Fibroblast of skin of left quadriceps (primary cell): Measurements from ENCODE around the gene CKS2.

ENCODE experiments used
- DNase-seq, 2 experiments: peaks; one replicate each; pipeline ENCODE4 v3.0.0-alpha.2; 2013; ENCODE audit warnings: low read depth in 2 of 2

Gene CKS2

DNA sequence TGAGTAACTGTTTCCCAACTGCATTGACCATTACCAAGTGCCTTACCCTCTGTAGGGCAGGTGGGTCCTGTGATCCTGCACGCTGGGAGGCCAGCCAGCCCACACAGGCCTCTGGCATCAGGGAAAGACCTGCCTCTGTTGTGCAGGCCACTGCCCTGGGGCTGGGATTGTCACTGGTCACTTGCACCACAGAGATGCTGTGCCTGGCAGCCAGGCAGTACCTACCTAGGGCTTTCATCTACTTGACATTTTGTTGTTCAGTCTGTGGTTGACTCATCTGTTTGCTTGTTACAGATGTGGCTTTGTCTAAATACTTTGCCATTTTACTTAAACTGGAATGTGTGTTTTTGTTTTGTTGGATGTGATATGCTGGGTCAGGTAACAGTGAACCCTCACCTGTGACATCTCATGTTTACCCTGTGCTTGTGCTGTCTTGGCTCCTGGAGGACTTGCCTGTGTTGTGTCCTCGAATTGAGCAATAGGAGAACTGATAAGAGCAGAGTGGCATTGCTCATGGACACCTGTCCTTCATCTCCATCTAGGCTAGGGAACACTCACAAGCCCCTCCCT, 40.1 kb downstream of the CKS2 start:
- DNase-seq, result no peak

DNA sequence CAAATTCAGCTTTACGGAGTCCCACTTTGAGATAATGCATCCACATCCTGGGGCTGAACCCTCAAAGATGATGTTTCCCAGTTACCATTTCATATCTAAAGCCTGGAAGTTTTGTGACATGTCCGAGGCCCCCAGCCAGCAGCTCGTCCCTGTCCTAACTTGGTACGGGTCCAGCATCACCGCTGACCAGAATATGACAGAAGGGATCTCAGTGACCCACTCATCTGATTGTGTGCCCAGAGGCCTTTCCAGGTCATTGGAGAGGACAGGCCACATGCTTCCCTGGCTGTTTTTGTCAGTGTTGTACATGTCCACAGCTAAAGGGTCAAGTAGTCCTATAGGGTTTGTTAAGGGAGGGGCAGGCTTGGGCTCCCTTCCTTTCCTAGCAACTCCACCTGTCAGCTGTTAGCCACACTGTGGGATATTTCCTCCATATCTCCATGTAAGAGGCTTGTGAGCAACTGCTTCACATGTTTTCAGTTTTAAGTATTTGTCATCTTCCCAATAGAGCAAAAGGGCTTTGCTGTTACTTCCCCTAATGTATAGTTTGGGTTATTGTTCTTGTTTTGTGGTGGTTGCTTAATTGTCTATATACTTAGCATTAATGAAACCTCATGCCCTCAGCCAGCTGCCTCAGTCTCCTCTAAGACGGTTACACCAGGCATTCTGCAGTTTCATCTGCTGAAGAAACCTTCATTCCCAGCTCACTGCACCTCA, 40.7 kb downstream of the CKS2 start:
- DNase-seq, result no peak

DNA sequence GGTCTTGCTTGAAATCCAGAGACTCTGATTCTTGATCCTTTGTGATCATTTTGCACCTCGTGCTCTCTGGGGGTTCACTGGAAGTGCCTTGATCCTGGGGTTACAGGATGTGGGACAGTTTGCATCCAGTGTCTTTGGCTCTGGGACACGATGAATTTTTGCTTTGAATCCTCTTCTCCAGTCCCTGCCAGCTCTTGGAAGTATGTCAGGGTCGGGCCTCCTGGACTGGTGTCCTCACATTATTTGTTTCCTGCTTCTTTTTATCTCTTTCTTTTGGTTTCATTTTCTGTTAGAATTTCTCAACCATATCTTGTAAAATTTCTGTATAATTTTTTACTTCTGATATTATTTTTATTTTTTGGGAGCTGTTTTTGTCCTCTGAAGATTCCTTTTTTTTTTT, 41.5 kb downstream of the CKS2 start:
- no peak for DNase-seq

DNA sequence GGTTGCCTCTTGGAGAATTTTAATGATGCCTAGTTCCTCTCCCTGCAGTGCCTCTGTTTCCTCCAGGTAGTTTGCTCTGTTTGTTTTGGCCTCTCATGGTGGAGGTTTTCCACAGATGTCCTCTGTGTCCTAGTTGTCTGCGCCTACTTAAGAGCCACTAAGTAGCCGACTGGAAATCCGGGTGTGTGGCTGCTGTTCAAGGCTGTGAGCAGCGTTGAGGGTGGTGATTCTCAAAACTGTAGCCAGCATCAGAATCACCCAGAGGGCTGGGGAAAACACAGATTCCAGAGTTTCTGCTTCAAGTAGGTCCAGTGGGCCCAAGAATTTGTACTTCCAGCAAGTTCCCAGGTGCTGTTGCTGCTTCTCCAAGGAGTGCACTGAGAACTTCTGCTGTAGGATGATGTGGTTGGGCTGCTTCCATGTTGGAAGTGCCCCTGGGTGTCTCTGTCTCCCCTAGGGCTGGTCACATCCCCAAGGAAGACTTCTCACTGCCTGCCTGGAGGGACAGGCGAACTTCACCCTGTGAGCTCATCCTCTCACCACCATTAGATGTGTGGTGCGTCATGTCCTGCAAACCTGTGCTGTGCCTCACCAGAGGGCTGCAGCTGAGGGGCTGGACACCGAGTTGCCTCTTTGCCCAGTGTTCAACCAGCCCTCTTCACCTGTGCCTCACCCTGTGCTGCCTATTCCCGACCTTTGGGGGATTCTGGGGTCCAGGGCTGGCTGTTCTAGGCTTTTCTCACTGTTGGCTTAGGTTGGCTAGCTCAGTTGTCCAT, 42.1 kb downstream of the CKS2 start:
- DNase-seq, result no peak

DNA sequence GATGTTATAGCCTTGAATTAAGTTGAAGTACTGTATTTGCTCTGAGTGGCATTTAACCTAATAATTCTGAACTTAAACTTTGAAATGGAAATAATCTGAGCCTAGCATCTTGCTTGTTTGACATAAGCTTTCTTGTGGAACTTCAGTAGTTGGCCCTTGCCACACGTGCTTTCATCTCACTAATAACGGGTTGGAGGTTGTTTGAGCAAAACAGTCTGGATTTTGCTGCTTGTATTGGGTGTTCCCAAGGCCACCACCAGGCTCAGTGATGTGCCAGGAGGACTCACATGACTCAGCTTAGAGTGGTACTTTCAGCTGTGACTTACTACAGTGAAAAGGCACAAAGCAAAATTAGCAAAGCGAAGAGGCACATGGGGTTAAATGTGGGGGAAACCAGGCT, 43.0 kb downstream of the CKS2 start:
- no peak for DNase-seq

DNA sequence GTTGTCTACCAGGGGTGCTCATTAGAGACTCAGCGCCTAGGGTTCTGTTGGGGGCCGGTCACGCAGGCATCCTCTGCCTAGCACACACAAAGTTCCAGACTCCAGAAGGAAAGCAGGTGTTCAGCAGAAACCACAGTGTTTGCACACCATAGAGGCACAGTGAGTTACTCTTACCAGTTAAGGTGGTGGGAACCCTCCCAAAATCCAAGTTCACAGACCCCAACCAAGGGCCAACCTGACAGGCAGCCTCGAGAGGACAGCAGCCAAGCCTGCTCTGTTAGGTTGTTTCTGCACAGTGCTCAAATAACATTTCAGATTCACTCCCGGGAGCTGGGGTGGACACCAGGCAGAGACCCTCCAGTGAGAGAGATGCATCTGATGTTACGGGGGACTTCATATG, 43.5 kb downstream of the CKS2 start:
- no peak for DNase-seq

DNA sequence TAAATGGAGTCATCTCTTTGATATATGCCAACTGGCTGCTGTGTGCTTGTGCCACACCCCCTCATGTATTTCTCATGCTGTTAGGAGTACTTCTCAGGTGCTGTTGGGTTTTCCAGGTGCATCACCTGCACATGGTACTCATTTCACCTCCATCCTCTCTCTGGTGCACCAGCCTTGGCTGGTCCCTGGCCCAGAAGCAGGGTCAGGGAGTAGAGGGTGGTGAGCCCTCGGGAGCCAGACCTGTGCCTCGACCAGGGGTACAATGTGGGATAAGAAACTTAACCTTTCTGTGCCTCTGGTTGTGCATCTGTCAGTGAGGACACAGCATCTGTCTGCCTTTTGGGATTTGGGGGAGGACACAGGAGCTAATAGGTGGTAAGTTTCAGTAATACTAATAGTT, 45.8 kb downstream of the CKS2 start:
- no peak for DNase-seq

DNA sequence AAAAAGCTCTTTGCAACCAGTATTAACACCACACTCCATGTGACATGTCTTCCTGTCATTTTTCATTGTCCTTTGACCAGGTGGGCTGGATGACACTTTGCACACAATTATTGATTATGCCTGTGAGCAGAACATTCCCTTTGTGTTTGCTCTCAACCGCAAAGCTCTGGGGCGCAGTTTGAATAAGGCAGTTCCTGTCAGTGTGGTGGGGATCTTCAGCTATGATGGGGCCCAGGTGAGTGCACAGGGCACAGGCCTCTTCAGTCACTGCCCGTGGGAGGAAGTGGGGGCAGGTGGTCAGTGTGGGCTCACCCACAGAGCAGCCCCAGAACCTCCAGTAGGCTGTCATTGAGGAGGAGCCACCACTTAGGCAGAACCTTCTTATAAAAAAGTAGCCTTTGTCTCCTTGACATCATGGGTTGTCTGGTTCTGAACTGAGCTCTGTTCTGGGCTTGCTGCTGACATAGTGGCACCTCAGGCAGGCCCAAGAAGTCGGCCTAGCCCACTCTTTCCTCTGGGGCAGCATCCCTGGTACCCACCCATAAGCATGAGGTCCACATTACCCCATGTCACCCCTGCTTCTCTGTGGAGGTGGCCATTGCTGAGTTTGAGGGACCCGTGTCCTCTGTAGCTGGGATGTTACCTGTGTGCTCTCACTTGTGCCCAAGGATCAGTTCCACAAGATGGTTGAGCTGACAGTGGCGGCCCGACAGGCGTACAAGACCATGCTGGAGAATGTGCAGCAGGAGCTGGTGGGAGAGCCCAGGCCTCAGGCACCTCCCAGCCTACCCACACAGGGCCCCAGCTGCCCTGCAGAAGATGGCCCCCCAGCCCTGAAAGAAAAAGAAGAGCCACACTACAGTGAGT, 46.6 kb downstream of the CKS2 start:
- no peak for DNase-seq

DNA sequence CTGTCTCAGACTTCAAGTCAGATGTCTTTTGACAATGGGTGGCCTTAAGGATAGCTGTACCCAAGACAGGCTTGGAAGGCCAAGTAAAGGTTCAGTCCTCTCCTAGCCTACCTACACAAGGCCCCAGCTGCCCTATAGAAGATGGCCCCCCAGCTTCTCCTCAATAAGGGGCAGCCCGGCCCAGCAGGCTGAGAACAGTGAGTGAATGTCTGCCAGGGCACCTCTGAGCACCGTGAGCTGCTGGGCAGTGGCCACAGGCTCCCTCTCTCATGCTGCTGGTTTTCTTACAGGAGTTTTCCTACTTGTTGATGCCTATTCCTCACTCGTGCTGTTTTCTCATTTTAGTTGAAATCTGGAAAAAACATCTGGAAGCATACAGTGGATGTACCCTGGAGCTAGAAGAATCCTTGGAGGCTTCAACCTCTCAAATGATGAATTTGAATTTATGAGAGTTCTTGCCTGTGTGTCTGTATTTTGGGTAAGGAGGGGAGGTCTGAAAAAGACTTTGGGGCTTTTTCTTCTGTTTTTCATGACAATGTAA, 47.5 kb downstream of the CKS2 start:
- no peak for DNase-seq

DNA sequence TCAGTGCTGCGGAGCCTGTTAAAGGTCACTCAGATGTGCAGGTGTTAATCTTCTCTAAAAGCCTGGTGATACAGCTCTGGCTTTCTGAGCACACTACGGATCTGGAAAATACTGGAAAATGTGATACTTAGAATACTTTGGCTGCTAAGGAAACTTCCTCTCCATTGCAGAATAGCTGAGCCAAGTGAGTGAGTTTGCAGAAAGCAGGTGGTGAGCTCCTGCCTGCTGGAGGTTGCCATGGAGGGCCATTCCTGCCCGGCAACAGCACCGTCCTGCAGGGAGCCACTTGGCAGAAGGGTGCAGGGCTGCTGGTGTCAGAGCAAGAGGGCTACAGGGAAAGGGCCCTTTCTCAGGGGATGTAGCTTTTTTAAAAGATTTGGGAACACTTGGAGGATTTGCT, 48.0 kb downstream of the CKS2 start:
- no peak for DNase-seq

DNA sequence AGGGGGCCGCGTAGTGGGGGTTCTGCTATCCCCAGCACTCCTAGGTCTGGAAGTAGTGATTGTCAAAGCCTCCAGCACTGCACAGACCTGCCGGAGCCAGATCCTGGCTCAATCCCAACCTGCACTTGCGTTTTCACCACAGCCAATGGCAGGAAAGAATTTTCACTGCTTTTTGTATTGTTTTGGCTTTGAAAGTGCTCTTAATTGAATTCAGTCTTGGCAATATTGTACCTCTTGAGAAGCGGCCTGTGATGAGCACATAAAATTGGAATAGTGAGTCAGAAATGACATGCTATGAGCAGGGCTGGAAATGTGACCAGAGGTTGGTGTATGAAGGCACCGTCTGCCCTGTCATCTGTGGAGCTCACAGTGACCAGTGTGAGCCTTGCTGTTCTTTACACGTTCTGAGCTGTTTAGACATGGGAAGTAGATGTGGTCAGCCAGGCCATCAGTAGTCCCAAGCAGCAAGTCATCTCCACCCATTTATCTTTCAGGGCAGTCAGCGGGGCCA, 48.8 kb downstream of the CKS2 start:
- no peak for DNase-seq

DNA sequence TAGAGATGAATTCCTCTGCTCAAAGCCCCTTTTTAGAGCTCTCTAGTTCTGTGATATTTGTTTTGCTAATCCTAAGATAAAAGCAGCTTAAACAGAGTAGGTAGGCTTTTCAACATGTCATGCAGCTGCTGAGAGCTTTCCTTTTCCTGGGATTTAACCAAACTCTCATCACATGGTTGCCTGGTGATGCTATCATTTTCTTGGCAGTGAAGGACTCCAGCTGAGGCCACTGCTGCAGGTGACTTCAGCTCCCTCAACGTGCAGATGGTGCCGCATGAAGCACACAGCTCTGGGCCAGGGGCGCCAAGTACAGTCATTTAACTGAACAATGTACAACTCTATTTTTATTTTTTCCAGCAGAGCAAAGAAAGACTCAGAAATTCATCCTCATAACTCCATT, 49.5 kb downstream of the CKS2 start:
- no peak for DNase-seq

DNA sequence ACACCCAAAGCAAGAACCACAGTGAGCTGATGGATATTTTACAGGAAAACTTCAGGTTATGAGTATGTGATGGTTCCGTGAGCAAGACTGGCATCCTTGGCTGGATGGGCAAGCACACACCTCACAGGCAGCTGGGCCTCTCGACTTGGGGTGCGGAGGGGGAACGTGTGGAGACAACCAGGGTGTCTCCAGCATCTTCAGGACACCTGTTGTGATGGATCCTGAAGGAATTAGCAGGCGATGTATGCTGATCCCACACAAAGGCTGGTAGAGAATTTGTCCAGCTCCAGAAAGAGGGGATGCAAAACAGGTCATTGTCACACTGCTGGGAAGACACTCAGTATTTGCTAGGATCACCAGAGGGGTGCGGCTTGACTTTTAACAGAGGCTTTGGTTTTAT, 50.0 kb downstream of the CKS2 start:
- DNase-seq, result no peak

DNA sequence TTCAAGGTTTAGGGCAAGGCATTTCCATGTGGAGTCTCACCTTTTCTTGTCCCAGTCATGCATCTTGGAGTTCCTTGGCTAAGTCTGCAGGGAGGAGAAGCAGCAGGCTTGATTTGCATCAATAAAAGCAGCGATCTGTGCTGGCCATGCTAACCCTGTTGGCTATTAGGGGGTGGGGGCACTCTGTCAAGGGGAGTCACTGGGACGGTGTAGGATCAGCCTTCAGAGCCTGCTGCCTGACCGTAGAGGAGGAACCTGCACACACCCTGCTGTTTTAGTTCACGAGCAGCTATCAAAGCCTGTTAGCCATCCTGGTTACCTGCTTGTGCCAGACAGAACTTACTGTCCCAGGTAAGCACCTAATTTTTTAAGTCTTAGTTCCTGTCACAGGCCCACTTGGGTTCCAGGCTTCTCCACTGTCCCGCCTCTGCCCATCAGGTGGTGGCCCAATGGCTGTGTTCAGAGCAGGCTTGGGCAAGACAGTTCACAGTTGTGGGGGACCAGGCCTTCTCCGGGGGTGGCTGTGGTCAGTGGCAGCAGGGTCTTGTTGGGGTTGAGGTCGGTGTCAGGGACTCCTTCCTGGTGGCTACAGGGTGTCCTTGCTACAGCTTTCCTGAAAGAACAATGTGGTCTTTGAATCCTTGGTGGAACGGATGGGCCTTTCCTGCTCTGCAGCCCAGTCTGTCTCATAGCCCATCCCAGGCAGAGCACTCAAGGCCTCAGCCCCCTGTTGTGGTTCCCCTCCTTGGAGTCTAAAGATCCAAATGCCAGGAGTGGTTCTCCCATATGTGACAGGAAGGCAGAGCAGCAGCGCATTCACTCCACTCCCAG, 51.0 kb downstream of the CKS2 start:
- no peak for DNase-seq

DNA sequence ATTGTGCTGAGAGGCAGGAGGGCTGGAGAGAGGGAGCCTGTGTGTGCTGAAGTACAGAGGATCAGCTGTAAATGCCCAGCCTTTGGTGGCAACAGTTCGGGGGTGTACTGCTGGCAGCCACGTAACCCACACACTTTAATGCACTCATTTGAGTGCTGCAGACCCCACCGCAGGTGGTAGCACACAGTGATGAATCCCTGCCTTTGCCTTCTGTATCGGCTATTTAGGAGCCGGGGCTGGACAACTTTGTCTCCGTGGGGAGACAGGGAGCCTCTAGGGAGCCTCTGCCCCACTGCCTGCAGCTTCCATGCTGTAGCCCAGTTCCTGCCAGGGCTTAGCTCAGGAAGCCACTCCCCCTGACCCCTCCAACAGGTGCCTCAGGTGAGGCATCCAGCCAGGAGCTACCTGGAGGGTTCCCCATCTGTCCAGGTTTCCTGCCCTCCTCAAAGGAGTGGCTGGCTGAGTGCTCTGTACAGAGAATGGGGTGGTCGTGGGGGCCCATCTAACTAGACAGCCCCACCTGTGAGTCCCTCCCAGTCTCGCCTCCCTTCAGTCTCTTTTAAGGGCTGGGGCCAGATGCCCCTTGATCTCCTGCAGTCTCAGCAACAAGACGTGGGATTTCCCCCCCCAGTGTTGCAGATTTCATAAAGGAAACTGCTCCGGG, 51.8 kb downstream of the CKS2 start:
- no peak for DNase-seq

DNA sequence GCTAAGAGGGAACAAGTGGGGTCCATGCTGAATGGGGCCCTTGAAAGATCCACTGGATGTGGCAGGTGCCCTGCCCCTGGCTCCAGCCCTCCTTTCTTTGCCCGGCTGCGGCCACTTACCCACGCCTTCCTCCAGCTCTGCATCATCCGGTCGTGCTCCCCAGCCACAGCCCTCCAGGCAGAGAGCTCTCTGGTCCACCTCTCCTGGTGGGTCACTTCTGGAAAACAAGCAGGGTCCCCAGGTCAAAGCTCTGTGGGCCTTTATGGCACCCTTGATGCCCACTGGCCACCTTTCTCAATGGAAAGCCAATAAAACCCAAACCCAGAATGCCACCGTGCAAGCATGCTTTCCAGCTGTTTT, 52.3 kb downstream of the CKS2 start:
- DNase-seq, result no peak

DNA sequence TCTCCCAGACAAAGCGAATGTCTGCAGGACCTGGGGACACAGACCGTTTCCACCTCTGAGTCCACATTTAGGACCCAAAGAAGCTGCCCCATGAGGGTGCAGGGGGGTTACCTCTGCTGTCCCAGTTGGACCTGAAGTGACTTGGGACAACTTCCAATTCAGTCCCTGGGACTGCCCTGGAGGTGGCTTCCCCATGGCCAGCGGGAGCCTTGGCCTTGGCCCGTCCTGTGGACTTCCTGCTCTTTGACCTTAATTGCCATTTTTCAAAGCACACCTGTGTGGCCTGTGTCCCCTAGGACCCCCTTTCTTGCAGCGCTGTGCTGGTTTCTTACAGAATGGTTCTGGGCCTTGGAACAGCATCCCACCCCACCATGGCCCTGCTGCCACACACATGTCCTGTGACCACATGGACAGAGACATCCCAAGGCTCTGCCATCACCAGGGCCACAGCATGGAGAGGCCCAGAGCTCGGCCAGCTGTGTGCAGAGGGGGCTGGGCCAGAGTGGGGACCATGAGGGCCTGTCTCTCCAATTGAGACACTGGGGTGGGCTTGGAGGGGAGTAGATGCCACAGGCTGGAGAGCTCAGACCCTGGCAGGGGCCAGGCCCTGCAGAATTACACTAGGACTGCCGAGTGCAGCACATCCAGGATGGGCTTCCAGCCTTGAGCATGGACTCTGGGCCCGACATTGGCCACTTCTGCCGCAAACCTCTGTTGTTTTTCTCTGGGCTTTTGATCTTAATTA, 53.1 kb downstream of the CKS2 start:
- DNase-seq, result no peak

DNA sequence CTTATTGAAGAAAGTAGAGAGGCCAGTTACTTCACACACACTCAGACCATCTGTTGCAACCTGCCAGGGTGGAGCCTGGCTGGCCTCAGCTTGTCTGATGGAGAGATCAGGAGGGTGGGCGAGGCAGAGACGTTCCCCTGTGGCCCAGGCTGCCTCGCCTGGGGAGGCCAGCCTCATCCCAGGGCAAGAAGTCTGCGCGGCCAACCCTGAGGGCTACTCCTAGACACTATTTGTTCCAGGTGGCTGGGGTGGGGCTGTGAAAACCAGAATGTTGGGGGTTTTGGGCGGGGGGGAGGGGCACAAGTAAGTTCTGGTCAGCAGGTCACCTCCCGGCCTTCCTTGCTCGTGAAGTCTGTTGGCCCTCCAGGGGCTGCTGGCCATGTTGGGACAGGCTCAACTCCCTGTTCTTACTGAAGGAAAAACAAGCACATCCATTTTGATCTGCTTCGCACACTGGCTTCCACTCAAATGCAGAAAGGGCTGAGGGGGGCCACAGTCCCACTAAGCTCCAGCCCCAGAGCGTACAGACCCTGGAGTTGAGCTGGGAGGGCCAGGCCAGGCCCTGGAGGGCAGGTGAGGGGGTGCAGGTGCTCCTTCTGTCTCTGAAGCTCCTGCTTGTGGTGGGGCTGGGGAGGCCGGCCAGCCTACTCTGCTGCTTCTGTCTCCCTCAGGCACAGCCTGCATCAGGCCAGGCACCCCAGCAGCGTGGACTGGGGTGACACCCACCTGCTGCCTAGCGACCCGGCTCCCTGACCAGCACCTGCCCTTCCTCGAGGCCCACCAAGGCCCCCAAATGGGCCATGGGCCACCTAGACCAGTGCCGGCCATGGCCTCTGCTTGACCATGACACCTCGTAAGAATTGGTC, 53.9 kb downstream of the CKS2 start:
- DNase-seq, result no peak

DNA sequence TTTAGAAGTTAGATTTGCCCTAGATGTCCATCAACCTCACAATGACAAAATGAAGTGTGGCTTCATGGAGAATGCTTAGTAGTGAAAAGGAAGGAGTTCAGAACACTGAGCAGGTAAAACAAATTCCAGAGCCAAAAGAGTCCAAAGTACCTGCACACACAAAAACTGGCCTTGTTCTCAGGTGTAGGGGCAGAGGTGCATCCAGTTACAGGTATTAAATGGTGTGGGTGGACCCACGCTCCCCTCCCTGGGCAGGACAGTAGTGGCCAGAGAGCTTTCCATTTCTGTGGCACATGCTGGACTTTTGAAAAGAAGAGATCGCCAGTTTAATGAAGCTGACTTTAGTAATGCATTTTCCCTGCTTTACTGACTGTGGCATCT, 54.5 kb downstream of the CKS2 start:
- DNase-seq, result no peak
